A673 (cell line): ENCODE data around the gene SOBP. TPM values are rescaled to one million over a fixed set of nuclear protein-coding genes. Genes with fewer than 3 reads are reported as not detected.

ENCODE experiments used
- BruUV-seq: library from RNA; stranded (reverse); fragments of 400-500 nt; replicated peaks from 2 replicates; lab custom pipeline; 2021; lab: Mats Ljungman, UMichigan
- CTCF ChIA-PET: fragments of 300-600 bp; sonication (Branson Sonifier 250); formaldehyde crosslinking; loops from one replicate; lab custom pipeline; 2022; ENCODE audit warnings: antibody characterized with exemption; lab: Charles Lee
- POLR2A ChIA-PET: fragments of 300-600 bp; sonication (Branson Sonifier 250); formaldehyde crosslinking; loops from one replicate; lab custom pipeline; 2022; ENCODE audit warnings: antibody characterized with exemption; ENCODE audit not compliant: low non-redundant PET; lab: Charles Lee
- DNase-seq: peaks from one replicate; pipeline ENCODE4 v3.0.0-alpha.2; 2015; ENCODE audit warnings: low spot score
- H3K27ac ChIP-seq: fragments of 200-600 bp; sonication (generic); 2 replicates; pipeline ENCODE4 v1.5.1; 2016; ENCODE audit warnings: mixed run types, low read depth, mild to moderate bottlenecking, mixed read lengths, antibody characterized with exemption, low read length; ENCODE audit not compliant: poor library complexity, severe bottlenecking
- H3K27me3 ChIP-seq: fragments of 200-600 bp; sonication (generic); replicated peaks from 2 replicates; pipeline ENCODE4 v1.6.1; 2017; ENCODE audit warnings: mixed run types, low read depth, mild to moderate bottlenecking, mixed read lengths, antibody characterized with exemption, low read length; ENCODE audit not compliant: insufficient read depth, poor library complexity
- H3K36me3 ChIP-seq: fragments of 200-600 bp; sonication (generic); 2 replicates; pipeline ENCODE4 v1.6.1; 2016; ENCODE audit warnings: mixed run types, mild to moderate bottlenecking, mixed read lengths, antibody characterized with exemption, low read length; ENCODE audit not compliant: insufficient read depth, poor library complexity, severe bottlenecking
- H3K4me1 ChIP-seq: fragments of 200-600 bp; sonication (generic); 2 replicates; pipeline ENCODE4 v1.6.1; 2017; ENCODE audit warnings: mixed run types, mild to moderate bottlenecking, mixed read lengths, antibody characterized with exemption, low read length; ENCODE audit not compliant: insufficient read depth, poor library complexity, severe bottlenecking
- H3K4me3 ChIP-seq: fragments of 200-600 bp; sonication (generic); 2 replicates; pipeline ENCODE4 v1.5.1; 2016; ENCODE audit warnings: low read depth, mixed run types, mild to moderate bottlenecking, mixed read lengths, low read length; ENCODE audit not compliant: poor library complexity, severe bottlenecking
- H3K9me3 ChIP-seq: fragments of 200-600 bp; sonication (generic); 2 replicates; pipeline ENCODE4 v1.6.1; 2016; ENCODE audit warnings: mixed run types, low read depth, mild to moderate bottlenecking, mixed read lengths, antibody characterized with exemption, low read length; ENCODE audit not compliant: poor library complexity, severe bottlenecking
- EZH2 ChIP-seq: fragments of 200-600 bp; sonication (generic); IDR thresholded peaks from 2 replicates; pipeline ENCODE4 v1.6.1; 2017; ENCODE audit warnings: borderline replicate concordance, low read depth, mild to moderate bottlenecking, mixed read lengths, antibody characterized with exemption, low read length; ENCODE audit not compliant: poor library complexity, severe bottlenecking
- intact Hi-C: fragments of 100-400 bp; cut with micrococcal nuclease; formaldehyde crosslinking; loops from one replicate; pipeline ENCODE4 v1.10.0; 2022; ENCODE audit not compliant: unreplicated experiment
- total RNA-seq: library from RNA; stranded (reverse); gene quantifications from 2 replicates; pipeline ENCODE4 v1.2.3, GENCODE V29; 2021
- TF ChIP-seq, protein P1 (sequence below): fragments of 300-800, 200-600 bp; sonication (generic); conservative IDR thresholded peaks from 2 replicates; pipeline ENCODE4 v1.5.1; 2017; ENCODE audit warnings: low read depth, mild to moderate bottlenecking, antibody characterized with exemption, low read length, moderate library complexity, mixed read lengths

SOBP gene
- total RNA-seq, 1 experiment from 2014 or later = 3.3 TPM

- Histone ChIP-seq H3K9me3 (no peaks in the 10 kb centered on the region), H3K27me3 (no peaks in the 10 kb centered on the region), H3K4me1 (no peaks in the 10 kb centered on the region), H3K36me3 (no peaks in the 10 kb centered on the region), H3K27ac (no peak overlapping the region), H3K4me3 (no peak overlapping the region)
- TF ChIP-seq, protein P1, sequence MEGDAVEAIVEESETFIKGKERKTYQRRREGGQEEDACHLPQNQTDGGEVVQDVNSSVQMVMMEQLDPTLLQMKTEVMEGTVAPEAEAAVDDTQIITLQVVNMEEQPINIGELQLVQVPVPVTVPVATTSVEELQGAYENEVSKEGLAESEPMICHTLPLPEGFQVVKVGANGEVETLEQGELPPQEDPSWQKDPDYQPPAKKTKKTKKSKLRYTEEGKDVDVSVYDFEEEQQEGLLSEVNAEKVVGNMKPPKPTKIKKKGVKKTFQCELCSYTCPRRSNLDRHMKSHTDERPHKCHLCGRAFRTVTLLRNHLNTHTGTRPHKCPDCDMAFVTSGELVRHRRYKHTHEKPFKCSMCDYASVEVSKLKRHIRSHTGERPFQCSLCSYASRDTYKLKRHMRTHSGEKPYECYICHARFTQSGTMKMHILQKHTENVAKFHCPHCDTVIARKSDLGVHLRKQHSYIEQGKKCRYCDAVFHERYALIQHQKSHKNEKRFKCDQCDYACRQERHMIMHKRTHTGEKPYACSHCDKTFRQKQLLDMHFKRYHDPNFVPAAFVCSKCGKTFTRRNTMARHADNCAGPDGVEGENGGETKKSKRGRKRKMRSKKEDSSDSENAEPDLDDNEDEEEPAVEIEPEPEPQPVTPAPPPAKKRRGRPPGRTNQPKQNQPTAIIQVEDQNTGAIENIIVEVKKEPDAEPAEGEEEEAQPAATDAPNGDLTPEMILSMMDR = no peak
- no peak for TF ChIP-seq EZH2
- BruUV-seq = no TSS peak
- intact Hi-C loops = no loop called here
- DNase-seq = no peak
- ChIA-PET POLR2A (no interaction called here), CTCF (no interaction called here)
These were observed 151.2 kb downstream of the SOBP start for GRCh38 chr6:107641071-107641470.

DNA sequence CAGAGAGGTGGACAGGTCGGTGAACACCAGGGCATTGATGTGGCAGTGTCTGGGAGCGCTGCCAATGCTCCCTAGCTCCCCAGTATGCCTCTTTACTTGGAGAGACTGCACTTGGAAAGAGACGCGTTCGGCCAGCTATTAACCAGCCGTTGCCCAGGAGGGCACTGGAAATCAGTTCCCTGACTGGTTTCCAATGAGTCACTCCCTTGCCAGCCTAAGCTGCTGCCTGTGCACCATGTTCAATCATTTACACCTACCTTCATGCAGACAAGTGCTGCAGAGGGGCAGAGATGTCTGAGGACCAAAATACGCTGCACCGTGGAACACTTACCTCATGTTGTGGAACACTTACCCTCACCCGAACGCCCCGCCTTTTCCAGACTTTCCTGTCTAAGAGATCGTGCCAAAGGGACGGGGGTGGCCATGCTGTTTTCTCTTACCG lies 151.6 kb downstream of the SOBP start:
- no peaks in the 10 kb centered on the region for H3K36me3 ChIP-seq
- TF ChIP-seq, protein P1 = no peak
- TF ChIP-seq EZH2 = no peak
- H3K4me3 ChIP-seq = no peak overlapping the region
- ChIA-PET POLR2A (no interaction called here), CTCF (no interaction called here)
- H3K9me3 ChIP-seq = no peaks in the 10 kb centered on the region
- no peak for DNase-seq
- H3K27me3 ChIP-seq = no peaks in the 10 kb centered on the region
- H3K27ac ChIP-seq = no peak overlapping the region
- intact Hi-C loops = no loop called here
- no TSS peak for BruUV-seq
- no peaks in the 10 kb centered on the region for H3K4me1 ChIP-seq

DNA sequence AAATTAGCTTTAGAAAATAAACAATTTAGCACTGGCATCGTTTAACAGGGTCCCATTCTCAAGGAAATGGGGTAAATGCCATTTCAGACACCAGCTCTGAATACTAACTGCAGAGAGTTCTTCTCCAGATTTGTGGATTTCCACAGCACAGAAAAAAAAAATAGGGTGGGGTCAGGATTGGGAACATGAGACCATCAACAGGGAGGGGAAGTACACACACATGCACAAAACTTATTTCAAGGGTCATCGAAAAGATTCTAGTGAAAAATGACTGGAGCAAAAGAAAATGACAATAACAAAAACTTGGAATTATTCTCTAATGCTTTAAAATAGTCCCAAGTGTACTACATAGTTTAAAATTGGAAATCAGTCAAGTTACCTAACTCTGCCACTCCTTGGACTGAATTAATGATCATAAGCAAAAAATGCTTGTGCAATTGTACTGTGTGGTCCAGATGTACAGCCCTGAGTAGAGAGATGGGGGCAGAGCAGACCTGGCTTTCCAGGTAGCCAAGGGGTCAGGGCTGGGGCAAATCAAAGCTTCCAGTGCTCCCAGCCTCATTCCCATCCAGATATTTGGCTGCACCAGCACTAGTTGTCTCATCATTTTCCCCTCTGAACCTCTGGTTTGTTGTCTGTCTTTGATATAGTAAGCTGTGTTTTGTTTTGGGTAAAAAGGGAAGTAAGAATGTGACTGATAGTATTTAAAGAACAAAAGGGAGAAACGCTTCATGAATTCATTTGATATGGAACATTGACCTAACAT lies 152.4 kb downstream of the SOBP start:
- ChIA-PET POLR2A (no interaction called here), CTCF (no interaction called here)
- no peak for TF ChIP-seq EZH2
- TF ChIP-seq, protein P1 = no peak

More for the DNA sequence above, 152.4 kb downstream of the SOBP start:
- no TSS peak for BruUV-seq
- H3K4me1 ChIP-seq = no peaks in the 10 kb centered on the region
- DNase-seq = no peak
- H3K36me3 ChIP-seq = no peaks in the 10 kb centered on the region
- no peak overlapping the region for H3K27ac ChIP-seq
- H3K9me3 ChIP-seq = no peaks in the 10 kb centered on the region
- H3K4me3 ChIP-seq = no peak overlapping the region
- intact Hi-C loops = no loop called here
- no peaks in the 10 kb centered on the region for H3K27me3 ChIP-seq
